Pulmonary artery endothelial cell (primary cell): ENCODE measurements around the gene SBF2. TPM values are rescaled to one million over a fixed set of nuclear protein-coding genes. Genes with fewer than 3 reads are reported as not detected.
"Not testable (repeated sequence)": the region's sequence is repeated elsewhere in the genome, so short reads cannot be mapped to it uniquely, and the experiment has no call there.

Experiments
- DNase-seq: peaks from one replicate; pipeline ENCODE4 v3.0.0-alpha.2; 2011; ENCODE audit warnings: low read depth, low spot score
- total RNA-seq: library from RNA; depleted of rRNA; stranded (reverse); fragments of >200 nt; gene quantifications from 2 replicates; pipeline ENCODE4 v1.2.3, GENCODE V29; 2014

The SBF2 gene
- total RNA-seq, 1 donor from 2014 or later, result 32.7 TPM

DNA sequence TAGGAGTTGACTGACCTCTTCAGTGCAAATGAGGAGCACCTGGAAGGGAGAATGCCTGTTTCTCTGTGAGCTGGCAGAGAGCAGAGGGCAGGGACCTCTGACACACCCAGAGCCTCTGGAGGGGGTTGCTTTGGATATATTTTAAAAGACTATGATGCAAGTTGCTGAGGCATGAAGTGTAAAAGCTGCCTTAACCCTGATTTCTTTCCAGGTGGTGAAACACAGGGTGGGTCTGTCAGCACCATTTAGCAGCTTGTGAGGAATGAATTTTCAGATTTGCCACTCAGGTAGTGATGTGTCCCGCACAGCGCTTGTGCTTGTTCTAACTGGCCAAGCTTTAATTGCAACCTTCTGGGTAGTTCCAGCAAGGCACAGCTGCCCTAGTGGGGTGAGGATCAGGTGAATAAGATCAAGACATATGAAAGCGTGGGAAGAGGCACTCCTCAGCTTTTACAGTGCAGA is 540.0 kb downstream of the SBF2 start:
- no peak for DNase-seq

DNA sequence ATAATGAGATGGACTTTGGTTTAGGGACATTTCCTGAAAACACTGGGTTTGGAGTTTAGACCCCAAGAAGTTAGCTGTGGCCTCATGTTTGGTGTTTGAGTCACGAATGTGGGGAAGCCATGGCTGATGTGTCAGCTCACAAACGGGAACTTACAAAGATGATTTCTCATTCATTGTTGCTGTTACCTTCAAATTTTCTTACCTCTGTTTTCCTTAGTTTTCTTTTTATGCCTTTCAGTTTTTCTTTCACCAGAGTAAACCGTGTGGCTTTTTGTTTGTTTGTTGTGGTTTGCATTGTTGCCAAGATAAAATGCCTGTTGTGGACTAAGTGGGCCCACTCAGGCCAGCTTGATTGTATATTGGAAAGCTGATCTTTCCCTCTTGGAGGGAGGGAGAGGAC is 541.0 kb downstream of the SBF2 start:
- DNase-seq, result no peak

DNA sequence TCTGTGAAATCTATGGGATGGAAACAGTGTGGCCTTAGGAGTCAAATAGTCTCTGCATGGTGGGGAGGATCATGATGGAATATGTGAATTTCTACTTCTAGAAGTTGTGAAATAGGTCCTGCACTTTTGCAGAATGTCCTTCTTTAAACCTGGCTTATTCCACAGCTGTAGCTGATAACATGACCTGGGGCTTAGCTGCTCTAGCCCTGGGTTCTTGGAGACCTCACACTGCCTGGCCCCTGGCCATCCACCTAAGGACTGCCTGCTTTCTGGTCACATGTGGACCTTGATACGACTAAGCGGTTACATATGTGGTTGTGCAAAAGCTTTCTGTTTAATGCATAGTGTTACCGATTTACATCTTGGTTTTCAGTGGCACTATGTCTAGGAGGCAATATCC is 541.9 kb downstream of the SBF2 start:
- DNase-seq, result no peak

GRCh38 chr11:9750551-9750950 is 543.5 kb downstream of the SBF2 start:
- no peak for DNase-seq

- DNase-seq, result peak; percentile 62
These were observed 545.6 kb downstream of the SBF2 start for GRCh38 chr11:9748361-9748970.

DNA sequence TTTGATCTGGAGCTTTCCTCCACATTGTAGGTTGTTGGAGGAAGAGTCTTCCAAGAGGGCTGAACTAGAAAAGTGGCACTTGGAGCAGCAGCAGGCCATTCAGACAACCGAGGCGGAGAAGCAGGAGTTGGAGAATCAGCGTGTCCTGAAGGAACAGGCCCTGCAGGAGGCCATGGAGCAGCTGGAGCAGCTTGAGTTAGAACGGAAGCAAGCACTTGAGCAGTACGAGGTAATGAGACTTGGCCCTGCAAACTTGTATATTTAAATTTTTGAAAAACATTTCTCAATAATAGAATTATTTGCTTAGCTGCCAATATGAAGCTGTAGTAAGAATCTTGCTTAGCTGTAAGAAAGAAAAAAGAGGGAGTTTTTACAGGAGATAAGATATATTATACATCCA is 546.2 kb downstream of the SBF2 start:
- DNase-seq, result no peak

- DNase-seq, result no peak
These were observed 546.8 kb downstream of the SBF2 start for GRCh38 chr11:9747229-9747628.

- no peak for DNase-seq
These were observed 548.4 kb downstream of the SBF2 start for GRCh38 chr11:9745411-9746211.

GRCh38 chr11:9743512-9743911 is 550.5 kb downstream of the SBF2 start:
- DNase-seq, result not testable (repeated sequence)

- no peak for DNase-seq
These were observed 552.8 kb downstream of the SBF2 start for GRCh38 chr11:9741260-9741659.

DNA sequence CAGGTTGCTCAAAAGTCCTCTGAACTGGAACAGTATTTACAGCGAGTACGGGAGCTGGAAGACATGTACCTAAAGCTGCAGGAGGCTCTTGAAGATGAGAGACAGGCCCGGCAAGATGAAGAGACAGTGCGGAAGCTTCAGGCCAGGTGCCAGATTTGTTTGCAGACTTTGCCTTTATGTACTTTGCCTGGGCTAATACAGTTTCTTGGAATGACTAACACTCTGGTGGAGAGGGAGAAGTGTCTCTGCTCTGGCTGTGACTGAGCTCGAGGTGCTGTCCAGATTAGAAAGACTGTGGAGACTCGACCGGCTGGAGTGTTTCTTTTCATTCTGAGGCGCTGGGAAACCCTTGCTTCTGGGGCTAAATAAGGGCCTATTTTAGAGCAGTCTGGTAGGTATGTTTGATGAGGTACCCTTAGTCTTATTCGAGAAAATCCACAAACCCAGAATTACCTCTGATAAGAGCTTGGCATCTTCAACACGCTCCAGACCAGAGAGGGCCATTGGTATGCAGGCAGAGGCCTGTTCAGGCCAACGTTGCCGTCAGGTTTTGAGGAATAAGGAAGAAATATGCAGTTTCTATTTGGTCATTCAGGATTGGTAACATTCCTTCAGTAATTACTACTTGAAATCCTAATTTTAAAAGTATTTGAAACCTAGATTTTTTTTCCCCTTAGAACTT is 553.7 kb downstream of the SBF2 start:
- DNase-seq, result no peak

GRCh38 chr11:9739123-9739900 is 554.7 kb downstream of the SBF2 start:
- DNase-seq, result no peak

DNA sequence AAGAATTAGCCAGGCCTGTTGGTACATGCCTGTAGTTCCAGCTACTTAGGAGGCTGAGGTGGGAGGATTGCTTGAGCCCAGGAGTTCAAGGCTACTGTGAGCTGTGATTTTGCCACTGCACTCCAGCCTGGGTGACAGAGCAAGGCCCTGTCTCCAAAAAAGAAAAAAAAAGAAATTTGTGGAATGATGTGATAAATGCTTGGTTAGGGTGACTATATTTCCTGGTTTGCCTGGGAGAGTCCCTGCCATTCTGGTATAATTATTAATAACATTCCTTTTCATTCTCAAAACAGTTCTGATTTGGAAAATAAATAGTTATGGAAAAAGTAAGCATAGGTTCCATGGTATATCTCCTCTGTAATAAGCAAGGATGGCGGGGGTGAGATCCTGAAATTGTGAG is 555.3 kb downstream of the SBF2 start:
- no peak for DNase-seq

- no peak for DNase-seq
These were observed 555.9 kb downstream of the SBF2 start for GRCh38 chr11:9738116-9738515.

DNA sequence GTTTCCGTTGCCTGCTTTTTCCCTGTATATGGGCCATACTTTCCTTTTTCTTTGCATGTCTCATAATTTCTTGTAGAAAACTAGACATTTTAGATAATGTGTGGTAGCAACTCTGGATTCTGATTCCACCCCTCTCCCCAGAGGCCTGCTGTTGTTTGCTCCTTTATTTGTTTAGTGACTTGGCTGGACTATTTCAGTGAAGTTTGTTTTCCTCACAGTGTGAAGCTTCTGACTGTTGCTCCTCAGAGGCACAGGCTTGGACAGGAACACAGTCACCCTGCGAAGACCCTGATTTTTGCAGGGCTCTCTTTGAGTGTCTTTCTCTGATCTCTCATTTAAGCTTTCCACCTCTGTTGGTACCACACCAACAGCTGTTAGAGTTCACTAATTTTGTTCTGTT is 557.7 kb downstream of the SBF2 start:
- no peak for DNase-seq

DNA sequence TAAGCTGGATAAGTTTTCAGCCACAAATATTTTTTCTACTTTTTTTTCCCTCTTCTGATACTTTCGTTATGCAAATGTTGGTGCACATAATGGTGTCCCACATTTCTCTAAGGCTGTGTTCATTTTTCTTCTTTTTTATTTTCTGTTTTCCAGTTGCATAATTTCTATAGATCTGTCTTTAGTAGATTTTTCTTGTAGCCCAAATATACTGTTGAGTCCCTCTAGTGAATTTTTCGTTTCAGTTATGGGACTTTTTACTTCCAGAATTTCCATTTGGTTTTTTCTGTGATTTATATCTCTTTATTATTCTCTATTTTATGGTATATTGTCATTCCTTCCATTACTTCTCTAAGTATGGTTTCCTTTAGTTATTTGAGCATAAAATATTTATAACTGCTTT is 558.1 kb downstream of the SBF2 start:
- DNase-seq, result no peak

- no peak for DNase-seq
These were observed 558.8 kb downstream of the SBF2 start for GRCh38 chr11:9735236-9735635.

DNA sequence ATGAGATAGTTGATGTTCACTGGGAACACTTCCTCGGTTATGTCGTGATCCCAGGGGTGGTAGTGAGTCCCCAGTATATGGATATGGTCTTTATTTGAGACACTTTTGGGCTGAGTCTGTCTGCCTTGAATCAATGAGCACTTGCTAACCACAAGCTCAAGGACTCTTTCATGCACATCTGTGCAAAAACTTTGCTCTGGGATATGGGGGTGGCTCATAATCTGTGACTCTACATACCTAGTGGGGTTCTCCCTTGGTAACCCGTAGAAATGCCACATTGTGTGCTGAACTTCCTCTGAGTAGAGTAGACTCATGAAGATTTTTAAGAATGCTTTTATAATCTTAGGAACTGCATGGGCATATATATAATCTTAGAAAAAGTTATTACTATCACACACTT is 560.8 kb downstream of the SBF2 start:
- DNase-seq, result no peak

DNA sequence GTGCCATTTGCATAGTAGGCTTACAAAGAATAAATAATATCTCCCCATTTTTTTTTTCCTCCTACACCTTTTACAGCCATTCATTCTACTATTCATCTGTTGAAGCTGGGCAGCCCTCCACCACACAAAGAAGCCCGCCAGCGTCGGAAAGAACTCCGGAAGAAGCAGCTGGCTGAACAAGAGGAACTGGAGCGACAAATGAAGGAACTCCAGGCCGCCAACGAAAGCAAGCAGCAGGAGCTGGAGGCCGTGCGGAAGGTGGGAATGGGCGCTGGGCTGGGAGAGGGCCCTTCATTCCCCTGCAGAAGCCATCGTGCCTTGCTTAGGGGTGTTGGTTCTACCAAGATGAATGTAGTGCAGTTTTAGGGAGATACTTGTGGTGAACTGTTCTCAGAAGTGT is 561.6 kb downstream of the SBF2 start:
- DNase-seq, result no peak

- no peak for DNase-seq
These were observed 562.8 kb downstream of the SBF2 start for GRCh38 chr11:9731256-9731655.
